Measurements from ENCODE around the gene MBNL1. TPM values are rescaled to one million over a fixed set of nuclear protein-coding genes. Genes with fewer than 3 reads are reported as not detected.
"Not testable (repeated sequence)": the region's sequence is repeated elsewhere in the genome, so short reads cannot be mapped to it uniquely, and the experiment has no call there.

MBNL1 gene
- total RNA-seq, 1 donor = 545 TPM

- no peak overlapping the region for H3K27ac ChIP-seq (ENCODE audit: low read depth, low read length)
- peaks cover 95% of the 10 kb centered on the region for H3K79me2 ChIP-seq (ENCODE audit: insufficient read depth, low read length)
- H3K4me1 ChIP-seq (ENCODE audit: insufficient read depth, low read length) = peaks cover 14% of the 10 kb centered on the region
- H3K4me2 ChIP-seq (ENCODE audit: insufficient read depth, low read length) = no peak overlapping the region
- DNase-seq (ENCODE audit: insufficient read length, low spot score, missing footprints) = no peak
- H3K27me3 ChIP-seq (ENCODE audit: insufficient read depth, low read length) = no peaks in the 10 kb centered on the region
- peaks cover 40% of the 10 kb centered on the region for H4K20me1 ChIP-seq (ENCODE audit: insufficient read depth, low read length)
- no peak overlapping the region for H2AFZ ChIP-seq (ENCODE audit: low read length)
- no peak overlapping the region for H3K4me3 ChIP-seq (ENCODE audit: insufficient read depth, low read length)
- no peaks in the 10 kb centered on the region for H3K9me3 ChIP-seq (ENCODE audit: low read depth, low read length)
- no peak for TF ChIP-seq CTCF (IDR thresholded peaks at IDR 0.05; ENCODE audit: extremely low read depth, low read depth, low read length)
- H3K36me3 ChIP-seq (ENCODE audit: insufficient read depth, low read length) = peaks cover 10% of the 10 kb centered on the region
These were observed 123.6 kb downstream of the MBNL1 start for GRCh38 chr3:152392272-152392880.

- peaks cover 45% of the 10 kb centered on the region for H4K20me1 ChIP-seq (ENCODE audit: insufficient read depth, low read length)
- H3K27ac ChIP-seq (ENCODE audit: low read depth, low read length) = no peak overlapping the region
- peaks cover 11% of the 10 kb centered on the region for H3K36me3 ChIP-seq (ENCODE audit: insufficient read depth, low read length)
- no peak overlapping the region for H3K4me3 ChIP-seq (ENCODE audit: insufficient read depth, low read length)
- DNase-seq (ENCODE audit: insufficient read length, low spot score, missing footprints) = no peak
- no peak overlapping the region for H3K4me2 ChIP-seq (ENCODE audit: insufficient read depth, low read length)
- no peak overlapping the region for H2AFZ ChIP-seq (ENCODE audit: low read length)
- TF ChIP-seq CTCF (IDR thresholded peaks at IDR 0.05; ENCODE audit: extremely low read depth, low read depth, low read length) = no peak
- peaks cover 93% of the 10 kb centered on the region for H3K79me2 ChIP-seq (ENCODE audit: insufficient read depth, low read length)
- H3K27me3 ChIP-seq (ENCODE audit: insufficient read depth, low read length) = no peaks in the 10 kb centered on the region
- no peaks in the 10 kb centered on the region for H3K9me3 ChIP-seq (ENCODE audit: low read depth, low read length)
- peaks cover 23% of the 10 kb centered on the region for H3K4me1 ChIP-seq (ENCODE audit: insufficient read depth, low read length)
These were observed 125.5 kb downstream of the MBNL1 start for GRCh38 chr3:152394246-152394645.

- peaks cover 92% of the 10 kb centered on the region for H3K79me2 ChIP-seq (ENCODE audit: insufficient read depth, low read length)
- peaks cover 50% of the 10 kb centered on the region for H4K20me1 ChIP-seq (ENCODE audit: insufficient read depth, low read length)
- no peak for DNase-seq (ENCODE audit: insufficient read length, low spot score, missing footprints)
- H3K36me3 ChIP-seq (ENCODE audit: insufficient read depth, low read length) = peaks cover 9% of the 10 kb centered on the region
- H3K27ac ChIP-seq (ENCODE audit: low read depth, low read length) = peak overlapping the region; percentile 10
- no peaks in the 10 kb centered on the region for H3K27me3 ChIP-seq (ENCODE audit: insufficient read depth, low read length)
- no peaks in the 10 kb centered on the region for H3K9me3 ChIP-seq (ENCODE audit: low read depth, low read length)
- no peak overlapping the region for H2AFZ ChIP-seq (ENCODE audit: low read length)
- no peak for TF ChIP-seq CTCF (IDR thresholded peaks at IDR 0.05; ENCODE audit: extremely low read depth, low read depth, low read length)
- H3K4me3 ChIP-seq (ENCODE audit: insufficient read depth, low read length) = no peak overlapping the region
- peaks cover 37% of the 10 kb centered on the region for H3K4me1 ChIP-seq (ENCODE audit: insufficient read depth, low read length)
- no peak overlapping the region for H3K4me2 ChIP-seq (ENCODE audit: insufficient read depth, low read length)
These were observed 127.0 kb downstream of the MBNL1 start for GRCh38 chr3:152395764-152396163.

- Histone ChIP-seq H3K79me2 (ENCODE audit: insufficient read depth, low read length) (peaks cover 87% of the 10 kb centered on the region), H3K9me3 (ENCODE audit: low read depth, low read length) (no peaks in the 10 kb centered on the region), H3K4me3 (ENCODE audit: insufficient read depth, low read length) (no peak overlapping the region), H2AFZ (ENCODE audit: low read length) (no peak overlapping the region), H3K36me3 (ENCODE audit: insufficient read depth, low read length) (peaks cover 9% of the 10 kb centered on the region), H3K27ac (ENCODE audit: low read depth, low read length) (no peak overlapping the region), H3K4me2 (ENCODE audit: insufficient read depth, low read length) (no peak overlapping the region), H4K20me1 (ENCODE audit: insufficient read depth, low read length) (peaks cover 50% of the 10 kb centered on the region), H3K4me1 (ENCODE audit: insufficient read depth, low read length) (peaks cover 39% of the 10 kb centered on the region), H3K27me3 (ENCODE audit: insufficient read depth, low read length) (no peaks in the 10 kb centered on the region)
- DNase-seq (ENCODE audit: insufficient read length, low spot score, missing footprints) = no peak
- TF ChIP-seq CTCF (IDR thresholded peaks at IDR 0.05; ENCODE audit: extremely low read depth, low read depth, low read length) = no peak
These were observed 128.1 kb downstream of the MBNL1 start for GRCh38 chr3:152396867-152397266.

- Histone ChIP-seq H4K20me1 (ENCODE audit: insufficient read depth, low read length) (peaks cover 52% of the 10 kb centered on the region), H3K4me1 (ENCODE audit: insufficient read depth, low read length) (peaks cover 39% of the 10 kb centered on the region), H3K79me2 (ENCODE audit: insufficient read depth, low read length) (peaks cover 87% of the 10 kb centered on the region)
- not testable (repeated sequence) for DNase-seq (ENCODE audit: insufficient read length, low spot score, missing footprints); H2AFZ ChIP-seq (ENCODE audit: low read length); H3K27ac ChIP-seq (ENCODE audit: low read depth, low read length); H3K4me2 ChIP-seq (ENCODE audit: insufficient read depth, low read length); H3K36me3 ChIP-seq (ENCODE audit: insufficient read depth, low read length); H3K4me3 ChIP-seq (ENCODE audit: insufficient read depth, low read length); H3K9me3 ChIP-seq (ENCODE audit: low read depth, low read length); H3K27me3 ChIP-seq (ENCODE audit: insufficient read depth, low read length)
These were observed 128.6 kb downstream of the MBNL1 start for GRCh38 chr3:152397348-152397747.
